Stimulated activated naive B cell treated with anti-CD40 and anti-IgM and Interleukin-4, amounts not matched to agents 10 μg/mL and 1 μg/mL and 100 μg/mL, for 72 hours (primary cell): ENCODE data around the gene STIM1.

ENCODE experiments used
- ATAC-seq, 2 donors: fragments of 150-1000 bp; cut with Tn5 transposase; replicated peaks; 2 replicates each; pipeline ENCODE4 v1.10.0; 2021; ENCODE audit warnings: moderate library complexity in 1 of 2
- DNase-seq: peaks from one replicate; pipeline ENCODE4 v3.0.0; 2021
- H3K27ac Mint-ChIP-seq: one replicate; pipeline ENCODE4 v1.8.0; 2022; ENCODE audit warnings: mild to moderate bottlenecking, mixed read lengths
- H3K27me3 Mint-ChIP-seq, 2 donors: one replicate each; pipeline ENCODE4 v1.8.0; 2022; ENCODE audit warnings: mixed read lengths in 2 of 2
- H3K36me3 Mint-ChIP-seq, 2 donors: one replicate each; pipeline ENCODE4 v1.8.0; 2022; ENCODE audit warnings: mixed read lengths in 2 of 2, mild to moderate bottlenecking in 1 of 2
- H3K4me1 Mint-ChIP-seq, 2 donors: one replicate each; pipeline ENCODE4 v1.8.0; 2022; ENCODE audit warnings: mixed read lengths in 2 of 2, mild to moderate bottlenecking in 1 of 2
- H3K4me3 Mint-ChIP-seq, 2 donors: one replicate each; pipeline ENCODE4 v1.8.0; 2022; ENCODE audit warnings: mild to moderate bottlenecking in 2 of 2, mixed read lengths in 2 of 2, moderate library complexity in 1 of 2
- H3K9me3 Mint-ChIP-seq, 2 donors: one replicate each; pipeline ENCODE4 v1.8.0; 2022; ENCODE audit warnings: mixed read lengths in 2 of 2, mild to moderate bottlenecking in 1 of 2

STIM1 gene

DNA sequence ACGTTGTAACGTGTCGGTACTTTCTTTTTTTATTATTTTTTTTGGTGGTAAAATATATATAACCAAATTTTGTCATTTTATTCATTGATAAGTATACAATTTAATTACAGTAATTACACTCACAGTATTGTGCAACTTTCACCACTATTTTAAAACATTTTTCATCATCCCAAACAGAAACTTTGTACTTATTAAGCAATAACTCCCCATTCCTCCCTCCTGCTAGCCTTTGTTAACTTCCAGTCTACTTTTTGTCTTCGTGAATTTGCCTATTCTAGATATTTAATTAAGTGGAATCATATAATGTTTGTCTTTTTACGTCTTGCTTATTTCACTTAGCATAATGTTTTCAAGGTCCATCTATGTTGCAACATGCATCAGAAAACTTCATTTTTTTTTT is 58.5 kb downstream of the STIM1 start:
- no peak for ATAC-seq
- Mint-ChIP-seq H3K4me3 (no peak overlapping the region), H3K4me1 (peaks cover 36 to 76% of the 10 kb centered on the region in 2 donors), H3K27me3 (no peaks in the 10 kb centered on the region), H3K27ac (no peak overlapping the region), H3K36me3 (peaks cover 13 to 15% of the 10 kb centered on the region in 2 donors), H3K9me3 (no peaks in the 10 kb centered on the region)
- no peak for DNase-seq

GRCh38 chr11:3914805-3915204 is 59.3 kb downstream of the STIM1 start:
- Mint-ChIP-seq H3K4me3 (peak overlapping the region in 1 of 2 donors; percentile 9), H3K36me3 (peaks cover 16% of the 10 kb centered on the region in 2 donors), H3K4me1 (peaks cover 42 to 78% of the 10 kb centered on the region in 2 donors), H3K27me3 (no peaks in the 10 kb centered on the region), H3K9me3 (no peaks in the 10 kb centered on the region), H3K27ac (peak overlapping the region; percentile 69)
- ATAC-seq (peak in 1 of 2 donors; percentile 56), DNase-seq (no peak)

DNA sequence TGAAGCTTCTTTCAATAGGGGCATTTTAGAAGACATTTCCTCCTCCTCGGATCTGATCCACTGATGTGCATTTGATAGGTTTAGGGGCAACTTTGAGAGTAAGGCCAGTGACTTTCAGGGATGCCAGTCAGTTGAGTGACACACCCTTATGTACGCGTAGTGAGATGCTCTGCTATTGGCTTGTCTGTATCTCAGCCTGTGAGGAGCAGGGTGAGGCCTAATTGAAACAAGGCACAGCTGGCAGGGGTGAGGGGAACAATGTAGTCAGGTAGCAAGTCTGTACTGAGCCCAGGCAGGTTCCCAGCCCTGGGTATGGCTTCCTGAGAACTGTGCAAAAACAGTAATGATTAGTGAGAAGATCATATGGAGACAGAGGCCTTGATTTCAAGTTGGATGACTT is 61.5 kb downstream of the STIM1 start:
- ATAC-seq (peak; percentile 41), DNase-seq (no peak)
- Mint-ChIP-seq H3K36me3 (peaks cover 10 to 14% of the 10 kb centered on the region in 2 donors), H3K4me1 (peaks cover 34 to 75% of the 10 kb centered on the region in 2 donors), H3K9me3 (no peaks in the 10 kb centered on the region), H3K27me3 (no peaks in the 10 kb centered on the region), H3K27ac (peak overlapping the region; percentile 31), H3K4me3 (no peak overlapping the region)

DNA sequence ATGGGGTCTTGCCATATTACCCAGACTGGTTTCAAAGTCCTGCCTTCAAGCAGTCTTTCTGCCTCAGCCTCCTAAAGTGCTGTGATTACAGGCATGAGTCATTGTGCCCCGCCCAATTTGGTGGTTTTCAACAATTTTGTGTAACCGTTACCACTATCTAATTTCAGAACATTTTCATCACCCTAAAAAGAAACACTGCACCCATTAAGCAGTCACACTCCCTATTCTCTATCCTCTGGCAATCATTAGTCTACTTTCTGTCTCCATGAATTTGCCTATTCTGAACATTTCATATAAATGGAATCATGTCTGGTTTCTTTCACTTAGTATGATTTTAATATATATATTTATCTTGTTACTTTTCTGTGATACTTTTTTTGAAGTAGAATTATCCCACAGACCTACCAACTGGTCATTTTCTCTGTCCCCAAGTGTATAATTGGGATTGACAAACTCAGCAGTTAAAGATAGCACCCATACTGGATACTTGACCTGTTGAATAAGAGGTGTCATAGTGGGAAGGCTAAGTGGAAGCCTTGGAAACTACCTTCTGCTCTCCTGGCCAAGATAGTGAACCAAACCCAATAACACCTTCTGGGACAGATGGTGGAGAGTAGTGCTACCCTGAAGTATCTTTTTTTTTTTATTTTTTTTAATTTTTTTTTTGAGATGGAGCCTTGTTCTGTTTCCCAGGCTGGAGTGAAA is 64.8 kb downstream of the STIM1 start:
- no peak for DNase-seq
- H3K4me1 Mint-ChIP-seq = peaks cover 27 to 48% of the 10 kb centered on the region in 2 donors
- no peak overlapping the region for H3K4me3 Mint-ChIP-seq
- peak; percentile 42 to 63 for ATAC-seq
- H3K27me3 Mint-ChIP-seq = no peaks in the 10 kb centered on the region
- H3K27ac Mint-ChIP-seq = no peak overlapping the region
- peaks cover 0 to 1% of the 10 kb centered on the region in 2 donors for H3K9me3 Mint-ChIP-seq
- peaks cover 10 to 14% of the 10 kb centered on the region in 2 donors for H3K36me3 Mint-ChIP-seq

GRCh38 chr11:3922056-3922455 is 66.6 kb downstream of the STIM1 start:
- no peak for DNase-seq
- no peak overlapping the region for H3K27ac Mint-ChIP-seq
- peaks cover 25 to 40% of the 10 kb centered on the region in 2 donors for H3K4me1 Mint-ChIP-seq
- ATAC-seq = no peak
- H3K27me3 Mint-ChIP-seq = no peaks in the 10 kb centered on the region
- H3K9me3 Mint-ChIP-seq = peaks cover 0 to 1% of the 10 kb centered on the region in 2 donors
- H3K36me3 Mint-ChIP-seq = peaks cover 10 to 14% of the 10 kb centered on the region in 2 donors
- H3K4me3 Mint-ChIP-seq = no peak overlapping the region

DNA sequence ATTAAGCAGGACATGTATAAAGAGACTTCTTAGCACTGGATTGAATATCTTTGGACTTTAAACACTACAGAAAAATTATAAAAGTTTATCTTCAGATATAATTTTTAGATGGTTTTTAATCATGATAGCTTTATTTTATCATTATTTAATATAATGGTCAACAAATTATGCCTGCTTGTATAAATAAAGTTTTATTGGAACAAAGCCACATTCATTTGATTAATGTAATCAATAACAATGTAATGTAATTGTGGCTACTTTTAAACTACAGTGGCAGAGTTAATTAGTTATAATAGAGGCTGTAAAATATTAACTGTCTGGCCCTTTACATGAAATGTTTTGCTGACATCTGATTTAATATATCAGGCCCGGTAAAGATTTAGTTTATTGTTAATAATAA is 70.0 kb downstream of the STIM1 start:
- Mint-ChIP-seq H3K9me3 (peaks cover 0 to 1% of the 10 kb centered on the region in 2 donors), H3K36me3 (peaks cover 2 to 15% of the 10 kb centered on the region in 2 donors), H3K27ac (no peak overlapping the region), H3K4me1 (peaks cover 25 to 32% of the 10 kb centered on the region in 2 donors), H3K27me3 (no peaks in the 10 kb centered on the region), H3K4me3 (no peak overlapping the region)
- DNase-seq = no peak
- no peak for ATAC-seq

GRCh38 chr11:3926458-3927095 is 71.1 kb downstream of the STIM1 start:
- Mint-ChIP-seq H3K9me3 (peaks cover 0 to 1% of the 10 kb centered on the region in 2 donors), H3K4me3 (no peak overlapping the region), H3K27me3 (no peaks in the 10 kb centered on the region), H3K4me1 (peaks cover 28 to 40% of the 10 kb centered on the region in 2 donors), H3K36me3 (peaks cover 2 to 19% of the 10 kb centered on the region in 2 donors), H3K27ac (no peak overlapping the region)
- DNase-seq (no peak), ATAC-seq (no peak)

GRCh38 chr11:3927129-3927796 is 71.8 kb downstream of the STIM1 start:
- no peak overlapping the region for H3K27ac Mint-ChIP-seq
- H3K36me3 Mint-ChIP-seq = peaks cover 0 to 19% of the 10 kb centered on the region in 2 donors
- peak; percentile 21 to 39 for ATAC-seq
- DNase-seq = no peak
- H3K27me3 Mint-ChIP-seq = no peaks in the 10 kb centered on the region
- H3K4me1 Mint-ChIP-seq = peaks cover 29 to 43% of the 10 kb centered on the region in 2 donors
- no peaks in the 10 kb centered on the region for H3K9me3 Mint-ChIP-seq
- H3K4me3 Mint-ChIP-seq = peak overlapping the region in 1 of 2 donors; percentile 25

DNA sequence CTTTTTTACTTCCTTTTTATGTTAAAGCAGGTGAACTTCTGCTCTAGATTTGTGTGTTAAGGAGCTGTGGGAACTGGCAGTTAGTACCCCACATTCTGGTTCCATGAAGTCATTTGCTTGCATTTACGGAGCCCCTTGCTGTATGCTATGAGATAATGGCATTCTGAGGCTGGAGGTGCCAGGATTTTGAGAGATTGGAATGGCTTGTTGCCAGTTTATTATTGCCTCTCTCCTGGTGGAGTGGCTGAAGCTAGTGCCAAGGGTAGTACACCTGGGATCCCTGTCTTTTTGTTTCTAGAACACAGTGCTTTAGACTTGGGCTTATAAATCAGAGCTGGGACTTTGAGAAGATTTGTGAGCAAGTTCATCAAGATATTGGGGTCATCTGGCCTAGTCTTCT is 73.8 kb downstream of the STIM1 start:
- DNase-seq (no peak), ATAC-seq (no peak)
- peaks cover 31 to 52% of the 10 kb centered on the region in 2 donors for H3K4me1 Mint-ChIP-seq
- no peak overlapping the region for H3K27ac Mint-ChIP-seq
- H3K9me3 Mint-ChIP-seq = no peaks in the 10 kb centered on the region
- no peak overlapping the region for H3K4me3 Mint-ChIP-seq
- peaks cover 0 to 18% of the 10 kb centered on the region in 2 donors for H3K36me3 Mint-ChIP-seq
- H3K27me3 Mint-ChIP-seq = no peaks in the 10 kb centered on the region

GRCh38 chr11:3929649-3930048 is 74.2 kb downstream of the STIM1 start:
- Mint-ChIP-seq H3K36me3 (peaks cover 1 to 22% of the 10 kb centered on the region in 2 donors), H3K4me3 (no peak overlapping the region), H3K4me1 (peaks cover 35 to 55% of the 10 kb centered on the region in 2 donors), H3K27ac (no peak overlapping the region), H3K9me3 (no peaks in the 10 kb centered on the region), H3K27me3 (no peaks in the 10 kb centered on the region)
- DNase-seq (no peak), ATAC-seq (no peak)

DNA sequence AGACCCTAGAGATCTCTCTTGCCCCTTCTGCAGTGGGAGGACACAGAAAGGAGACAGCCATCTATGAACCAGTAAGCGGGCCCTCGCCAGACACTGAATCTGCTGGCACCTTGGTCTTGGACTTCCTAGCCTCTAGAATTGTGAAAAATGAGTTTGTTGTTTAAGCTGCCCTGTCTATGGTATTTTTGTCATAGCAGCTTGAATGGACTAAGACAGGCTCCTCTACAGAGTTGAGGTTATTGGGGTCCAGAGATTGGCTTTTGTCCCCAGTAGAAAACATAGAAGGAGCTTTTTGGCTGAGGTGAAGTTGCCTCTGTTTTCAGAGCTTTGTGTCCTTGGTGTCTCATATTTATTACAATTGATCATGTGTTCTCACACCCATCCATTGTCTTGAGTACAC is 77.2 kb downstream of the STIM1 start:
- ATAC-seq = no peak
- H3K4me3 Mint-ChIP-seq = no peak overlapping the region
- peaks cover 2 to 32% of the 10 kb centered on the region in 2 donors for H3K36me3 Mint-ChIP-seq
- H3K27me3 Mint-ChIP-seq = no peaks in the 10 kb centered on the region
- H3K4me1 Mint-ChIP-seq = peaks cover 42 to 61% of the 10 kb centered on the region in 2 donors
- H3K27ac Mint-ChIP-seq = no peak overlapping the region
- DNase-seq = no peak
- no peaks in the 10 kb centered on the region for H3K9me3 Mint-ChIP-seq

GRCh38 chr11:3933165-3933628 is 77.7 kb downstream of the STIM1 start:
- ATAC-seq (no peak), DNase-seq (no peak)
- Mint-ChIP-seq H3K27ac (no peak overlapping the region), H3K4me3 (no peak overlapping the region), H3K4me1 (peaks cover 39 to 56% of the 10 kb centered on the region in 2 donors), H3K27me3 (no peaks in the 10 kb centered on the region), H3K9me3 (no peaks in the 10 kb centered on the region), H3K36me3 (peaks cover 2 to 30% of the 10 kb centered on the region in 2 donors)

- Mint-ChIP-seq H3K9me3 (no peaks in the 10 kb centered on the region), H3K36me3 (peaks cover 2 to 20% of the 10 kb centered on the region in 2 donors), H3K27me3 (no peaks in the 10 kb centered on the region), H3K4me3 (no peak overlapping the region), H3K27ac (no peak overlapping the region), H3K4me1 (peaks cover 31 to 52% of the 10 kb centered on the region in 2 donors)
- no peak for ATAC-seq
- no peak for DNase-seq
Measured at GRCh38 chr11:3934658-3935057, 79.2 kb downstream of the STIM1 start.

- H3K9me3 Mint-ChIP-seq = no peaks in the 10 kb centered on the region
- no peak overlapping the region for H3K27ac Mint-ChIP-seq
- H3K36me3 Mint-ChIP-seq = peaks cover 2 to 23% of the 10 kb centered on the region in 2 donors
- H3K4me3 Mint-ChIP-seq = no peak overlapping the region
- H3K27me3 Mint-ChIP-seq = no peaks in the 10 kb centered on the region
- peaks cover 40 to 62% of the 10 kb centered on the region in 2 donors for H3K4me1 Mint-ChIP-seq
- ATAC-seq (no peak), DNase-seq (no peak)
Measured at GRCh38 chr11:3936517-3936916, 81.1 kb downstream of the STIM1 start.
